Forelimb muscle (tissue), 1 donor: ENCODE results near the gene SLC9C1. TPM values are rescaled to one million over a fixed set of nuclear protein-coding genes. Genes with fewer than 3 reads are reported as not detected.

Source experiments
- DNase-seq: peaks from one replicate; pipeline ENCODE4 v3.0.0-alpha.2; 2013; ENCODE audit warnings: low read depth
- polyA plus RNA-seq: library from polyadenylated mRNA; unstranded; fragments of 120-200 nt; gene quantifications from one replicate; pipeline ENCODE4 v1.2.1, GENCODE V29; 2013; ENCODE audit not compliant: insufficient read length

SLC9C1 gene
- 0.42 TPM for polyA plus RNA-seq

- DNase-seq: peak; percentile 71
Observed at GRCh38 chr3:112293368-112294321, at the start of gene SLC9C1. SLC9C1 (minus strand) TSS chr3:112294216; CDS start chr3:112286791, 7,425 bp downstream.

- DNase-seq: no peak
Observed at GRCh38 chr3:112341386-112341785, 47.4 kb upstream of the SLC9C1 start.

- DNase-seq: no peak
Observed at GRCh38 chr3:112339609-112340008, 45.6 kb upstream of the SLC9C1 start.

DNA sequence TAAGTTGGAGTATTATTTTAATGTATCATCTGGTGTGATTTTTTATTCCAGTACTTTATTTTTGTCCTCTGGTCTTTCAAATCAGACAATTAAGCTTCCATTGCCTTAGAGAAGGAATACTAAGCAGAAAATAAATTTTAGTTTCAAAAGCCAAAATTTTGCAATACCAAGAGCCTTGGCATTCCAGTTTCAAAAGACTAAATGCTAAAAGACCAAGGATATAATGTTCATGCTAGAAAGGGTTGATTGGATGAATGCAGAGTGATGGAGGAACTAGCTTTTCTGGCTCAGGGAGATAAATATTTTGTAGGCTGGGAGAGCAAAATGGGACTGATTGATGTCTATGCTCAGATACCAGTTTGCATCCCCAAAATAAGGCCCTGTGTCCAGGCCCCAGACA lies 45.1 kb upstream of the SLC9C1 start:
- no peak for DNase-seq

DNA sequence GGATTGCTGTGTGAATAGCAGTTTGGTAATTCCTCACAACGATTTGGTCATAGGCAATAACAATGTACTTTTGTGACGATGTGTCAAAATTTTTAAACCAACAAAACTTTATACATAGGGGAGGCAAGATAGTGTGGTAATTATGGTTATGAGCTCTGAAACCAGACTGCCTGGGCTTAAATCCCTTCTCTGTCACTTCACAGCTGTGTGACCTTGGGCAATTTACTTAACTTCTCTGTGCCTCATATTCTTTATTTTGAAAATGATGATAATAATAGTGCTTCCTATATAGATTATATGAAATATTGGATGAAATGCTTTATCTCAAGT lies 44.7 kb upstream of the SLC9C1 start:
- no peak for DNase-seq

GRCh38 chr3:112338021-112338726 lies 44.2 kb upstream of the SLC9C1 start:
- no peak for DNase-seq

- no peak for DNase-seq
Observed at GRCh38 chr3:112335434-112335781, 41.4 kb upstream of the SLC9C1 start.

- DNase-seq: no peak
Observed at GRCh38 chr3:112334691-112335433, 40.8 kb upstream of the SLC9C1 start.

GRCh38 chr3:112333381-112334317 lies 39.6 kb upstream of the SLC9C1 start:
- DNase-seq: peak; percentile 70

GRCh38 chr3:112333002-112333380 lies 39.0 kb upstream of the SLC9C1 start, which contains the start of gene CD200:
CD200 (plus strand) TSS chr3:112333156; CDS start chr3:112333213, 57 bp downstream.
- no peak for DNase-seq

DNA sequence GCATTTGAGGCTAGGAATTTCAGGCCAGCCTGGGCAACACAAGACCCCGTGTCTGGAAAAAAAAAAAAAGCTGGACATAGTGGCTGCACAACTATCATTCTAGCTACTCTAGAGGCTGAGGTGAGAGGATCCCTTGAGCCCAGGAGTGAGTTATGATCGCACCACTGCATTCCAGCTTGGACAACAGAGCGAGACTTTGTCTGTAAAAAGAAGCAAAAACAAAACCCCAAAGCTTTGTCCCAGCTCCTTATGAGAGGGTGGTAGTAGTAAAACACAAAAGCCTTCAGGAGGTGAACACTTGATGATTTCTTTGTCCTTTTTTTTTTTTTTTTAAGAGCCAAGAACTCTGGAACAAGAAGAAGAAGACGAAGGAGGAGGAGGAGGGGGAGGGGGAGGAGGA lies 37.8 kb upstream of the SLC9C1 start:
- DNase-seq: no peak

GRCh38 chr3:112327371-112327951 lies 33.4 kb upstream of the SLC9C1 start:
- no peak for DNase-seq

GRCh38 chr3:112321867-112322652 lies 28.0 kb upstream of the SLC9C1 start:
- DNase-seq: no peak

DNA sequence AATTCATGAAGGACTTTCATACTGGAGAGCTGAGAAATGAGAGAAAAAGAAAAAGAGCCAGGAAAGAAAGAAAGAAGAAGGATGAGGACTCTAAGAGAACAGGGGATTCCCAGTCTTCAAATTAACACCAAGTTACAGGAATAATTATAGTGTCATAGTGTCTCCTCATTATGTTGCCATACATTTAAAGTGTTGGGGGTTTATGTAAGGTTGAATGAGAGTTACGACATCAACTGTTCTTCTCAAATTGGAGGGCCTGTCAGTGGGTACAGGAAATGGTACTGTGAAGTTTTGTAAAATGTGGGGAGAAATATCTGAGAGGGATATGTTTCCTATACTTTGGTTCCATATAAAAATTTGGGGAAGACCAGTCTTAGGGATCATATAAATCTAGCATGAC lies 26.7 kb upstream of the SLC9C1 start:
- no peak for DNase-seq

DNA sequence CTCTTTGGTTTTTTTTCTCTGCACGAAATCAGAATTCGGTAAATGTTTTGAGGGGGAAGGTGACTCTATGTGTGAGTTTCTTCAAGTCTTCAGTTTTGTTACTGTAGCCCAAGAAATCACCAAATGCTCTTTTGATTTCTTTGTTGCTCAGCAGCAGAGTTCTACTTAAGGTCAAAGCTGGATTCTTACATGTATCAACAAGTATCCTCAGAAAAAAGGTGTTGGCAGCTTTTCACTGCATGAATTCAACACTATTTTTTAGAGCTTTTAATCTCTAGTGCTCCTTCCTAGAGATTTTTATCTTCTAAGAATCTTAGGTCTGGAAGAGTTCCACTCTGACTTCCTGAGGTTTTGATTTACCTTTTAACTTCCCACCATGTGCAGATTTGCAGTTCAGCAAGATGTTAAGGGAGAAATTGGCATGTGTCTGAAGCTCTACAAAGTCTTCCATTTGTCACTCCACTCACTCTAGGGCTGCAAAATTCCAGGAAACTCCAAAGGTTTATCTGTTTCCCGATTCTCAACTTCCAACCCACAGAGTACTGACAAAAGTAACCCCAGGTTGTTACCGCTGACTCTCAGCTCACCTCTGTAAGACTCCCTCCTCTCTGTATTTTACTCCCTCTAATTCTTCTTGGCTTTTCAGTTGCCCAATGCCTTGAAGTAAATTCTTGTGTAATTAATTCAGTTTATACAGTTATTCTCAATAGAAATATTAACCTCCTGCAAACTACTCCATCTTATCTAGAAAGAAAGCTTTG lies 25.7 kb upstream of the SLC9C1 start:
- no peak for DNase-seq

GRCh38 chr3:112315791-112316190 lies 21.8 kb upstream of the SLC9C1 start:
- no peak for DNase-seq

DNA sequence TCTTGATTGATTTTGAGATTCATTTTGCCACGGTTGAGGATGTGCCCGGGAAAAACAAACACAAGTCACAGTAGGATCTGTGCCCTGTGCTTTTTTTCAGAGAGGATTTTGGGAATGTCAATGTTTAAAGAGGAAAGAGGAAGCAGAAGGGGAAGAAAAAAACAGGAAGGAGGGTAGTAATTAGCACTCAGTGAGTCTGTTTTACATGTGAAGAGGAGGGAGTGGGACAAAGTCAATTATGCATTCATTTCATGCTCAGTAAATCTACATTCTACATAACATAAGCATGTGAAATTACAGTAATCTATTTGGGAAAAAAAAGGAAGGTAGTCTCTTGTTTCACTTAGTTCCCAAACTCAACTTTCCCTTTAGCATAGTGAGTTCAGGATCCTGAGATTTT lies 20.6 kb upstream of the SLC9C1 start:
- DNase-seq: no peak

- DNase-seq: no peak
Observed at GRCh38 chr3:112308151-112308911, 14.3 kb upstream of the SLC9C1 start.
